ENCODE data around the gene ZYX.

GRCh38 chr7:143388051-143388450, 6.9 kb downstream of the ZYX start:
- TF ChIP-seq MXI1 (IDR thresholded peaks at IDR 0.05; ENCODE audit: low read depth, low read length) (no peak), CTCF (IDR thresholded peaks at IDR 0.05) (no peak), TEAD4 (IDR thresholded peaks at IDR 0.05; ENCODE audit: borderline replicate concordance, insufficient read depth) (no peak), GABPA (IDR thresholded peaks at IDR 0.05; ENCODE audit: low read depth) (no peak), RFX5 (IDR thresholded peaks at IDR 0.05; ENCODE audit: low read length) (no peak), TCF12 (IDR thresholded peaks at IDR 0.05) (no peak), FOSL2 (IDR thresholded peaks at IDR 0.05; ENCODE audit: borderline replicate concordance, low read depth) (no peak)
